ENCODE results near the gene ZC3H18.

DNA sequence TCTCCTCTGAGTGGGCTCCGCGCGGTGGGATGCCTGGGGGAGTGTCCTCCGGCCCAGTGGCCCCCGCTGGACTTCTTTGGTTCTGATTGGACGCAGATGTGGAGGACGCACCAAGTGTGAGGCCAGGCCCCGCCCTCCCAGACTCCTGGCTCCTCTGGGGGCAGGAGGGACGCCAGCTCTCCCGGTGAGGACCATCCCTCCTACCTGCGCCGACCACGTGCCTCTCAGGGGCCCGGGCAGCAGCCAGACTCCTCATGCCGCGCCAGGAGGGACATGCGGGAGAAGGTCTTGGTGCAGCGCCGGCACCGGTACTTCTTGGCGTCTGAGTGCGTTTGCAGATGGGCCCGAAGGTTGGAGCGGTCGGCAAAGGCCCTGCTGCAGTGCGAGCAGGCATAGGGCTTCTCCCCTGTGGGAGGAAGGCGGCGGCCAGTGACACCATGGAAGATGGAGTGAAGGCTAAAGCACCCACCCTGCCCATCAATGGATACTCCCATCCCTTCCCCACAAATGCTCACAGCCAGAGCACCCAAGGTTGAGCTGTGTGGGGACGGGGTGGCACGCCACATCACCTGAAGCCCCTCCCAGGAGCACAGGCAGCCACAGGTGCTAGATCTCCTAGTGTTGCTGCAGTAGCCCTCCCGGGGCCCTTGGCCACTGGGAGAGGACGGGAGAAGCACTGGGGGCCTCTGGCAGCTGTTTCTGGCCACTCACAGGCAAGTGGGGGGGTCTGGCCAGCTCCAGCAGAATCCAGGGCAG is 108.2 kb downstream of the ZC3H18 start:
- TF ChIP-seq POLR2AphosphoS5 (IDR thresholded peaks at IDR 0.05; ENCODE audit: low read depth, low read length) (no peak), TAF1 (IDR thresholded peaks at IDR 0.05; ENCODE audit: borderline replicate concordance, low read depth, low read length) (no peak), POLR2A (IDR thresholded peaks at IDR 0.05; ENCODE audit: low read depth, low read length) (no peak)

Measured in GM12892 (cell line).